DMS53 treated with DMSO at 0.1 percent for 48 hours (cell line): ENCODE measurements around the gene BICD1.

Experiments used
- DNase-seq: peaks from one replicate; lab custom pipeline; 2025; ENCODE audit not compliant: unreplicated experiment; lab: John Stamatoyannopoulos, UW

Gene BICD1

GRCh38 chr12:32139064-32139421 lies 32.4 kb downstream of the BICD1 start:
- no peak for DNase-seq

GRCh38 chr12:32140877-32141276 lies 34.2 kb downstream of the BICD1 start:
- no peak for DNase-seq

GRCh38 chr12:32145096-32145495 lies 38.4 kb downstream of the BICD1 start:
- no peak for DNase-seq

GRCh38 chr12:32146074-32146873 lies 39.6 kb downstream of the BICD1 start:
- no peak for DNase-seq

- DNase-seq, result no peak
These were observed 41.7 kb downstream of the BICD1 start for GRCh38 chr12:32148372-32148771.

GRCh38 chr12:32149489-32149888 lies 42.8 kb downstream of the BICD1 start:
- no peak for DNase-seq

GRCh38 chr12:32151086-32151485 lies 44.4 kb downstream of the BICD1 start:
- no peak for DNase-seq

- no peak for DNase-seq
These were observed 44.9 kb downstream of the BICD1 start for GRCh38 chr12:32151552-32151951.

GRCh38 chr12:32155041-32155440 lies 48.4 kb downstream of the BICD1 start:
- no peak for DNase-seq

GRCh38 chr12:32155961-32156529 lies 49.4 kb downstream of the BICD1 start:
- no peak for DNase-seq

- no peak for DNase-seq
These were observed 51.9 kb downstream of the BICD1 start for GRCh38 chr12:32158525-32158924.

- no peak for DNase-seq
These were observed 52.7 kb downstream of the BICD1 start for GRCh38 chr12:32159381-32159780.

- no peak for DNase-seq
These were observed 53.3 kb downstream of the BICD1 start for GRCh38 chr12:32159925-32160324.

- no peak for DNase-seq
These were observed 54.4 kb downstream of the BICD1 start for GRCh38 chr12:32161058-32161457.

- no peak for DNase-seq
These were observed 56.9 kb downstream of the BICD1 start for GRCh38 chr12:32163596-32163995.

GRCh38 chr12:32166510-32166909 lies 59.9 kb downstream of the BICD1 start:
- no peak for DNase-seq

GRCh38 chr12:32170437-32170998 lies 63.9 kb downstream of the BICD1 start:
- no peak for DNase-seq

- DNase-seq, result no peak
These were observed 64.6 kb downstream of the BICD1 start for GRCh38 chr12:32171211-32171610.

- DNase-seq, result no peak
These were observed 70.0 kb downstream of the BICD1 start for GRCh38 chr12:32176606-32177005.

GRCh38 chr12:32178341-32179010 lies 71.8 kb downstream of the BICD1 start:
- DNase-seq, result no peak

GRCh38 chr12:32179011-32179395 lies 72.4 kb downstream of the BICD1 start:
- DNase-seq, result no peak
